ENCODE data around the gene ZBTB26.

DNA sequence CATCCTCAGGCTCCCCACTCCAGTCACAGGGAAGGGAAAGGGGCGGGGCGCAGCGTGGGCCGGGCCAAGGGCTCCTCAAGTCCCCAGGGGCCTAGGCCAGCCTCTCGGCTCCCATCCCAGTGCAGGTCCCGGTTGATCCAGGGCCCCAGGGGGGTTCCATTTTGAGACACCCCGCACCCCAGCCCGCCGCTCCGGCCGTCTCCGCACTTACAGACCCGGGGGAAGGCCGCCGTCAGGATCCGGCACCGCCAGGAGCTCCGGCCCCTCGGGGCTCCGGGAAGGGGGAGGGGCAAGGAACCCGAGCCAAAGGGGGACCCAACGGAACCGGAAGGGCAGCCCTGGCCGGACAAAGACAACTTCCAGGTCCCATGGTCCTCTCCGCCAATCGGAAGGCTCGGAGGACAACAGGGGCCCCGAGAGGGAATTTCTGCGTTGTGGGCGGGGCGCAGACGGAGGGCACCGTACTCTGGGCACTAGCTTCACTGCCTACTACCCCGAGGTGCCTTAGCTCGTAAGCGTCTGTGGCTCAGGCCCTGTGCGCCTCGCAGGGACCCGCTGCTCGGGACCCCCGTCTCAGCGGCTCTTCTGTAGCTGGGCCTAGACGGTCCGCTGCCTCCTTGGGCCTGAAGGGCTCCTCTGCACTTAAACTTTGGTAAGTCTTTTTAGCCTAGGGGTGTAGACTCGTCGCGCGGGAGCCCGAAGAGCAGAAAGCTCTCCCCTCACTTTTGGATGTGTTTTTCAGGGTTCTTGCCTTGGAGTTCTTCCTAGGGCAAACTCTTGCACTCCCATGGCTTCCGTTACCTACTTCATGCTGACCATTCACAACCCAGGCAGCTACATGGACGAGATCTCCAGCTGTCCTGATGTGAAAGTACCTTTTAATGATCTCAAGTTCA is at the start of gene ZBTB26:
- TF ChIP-seq, protein P1, sequence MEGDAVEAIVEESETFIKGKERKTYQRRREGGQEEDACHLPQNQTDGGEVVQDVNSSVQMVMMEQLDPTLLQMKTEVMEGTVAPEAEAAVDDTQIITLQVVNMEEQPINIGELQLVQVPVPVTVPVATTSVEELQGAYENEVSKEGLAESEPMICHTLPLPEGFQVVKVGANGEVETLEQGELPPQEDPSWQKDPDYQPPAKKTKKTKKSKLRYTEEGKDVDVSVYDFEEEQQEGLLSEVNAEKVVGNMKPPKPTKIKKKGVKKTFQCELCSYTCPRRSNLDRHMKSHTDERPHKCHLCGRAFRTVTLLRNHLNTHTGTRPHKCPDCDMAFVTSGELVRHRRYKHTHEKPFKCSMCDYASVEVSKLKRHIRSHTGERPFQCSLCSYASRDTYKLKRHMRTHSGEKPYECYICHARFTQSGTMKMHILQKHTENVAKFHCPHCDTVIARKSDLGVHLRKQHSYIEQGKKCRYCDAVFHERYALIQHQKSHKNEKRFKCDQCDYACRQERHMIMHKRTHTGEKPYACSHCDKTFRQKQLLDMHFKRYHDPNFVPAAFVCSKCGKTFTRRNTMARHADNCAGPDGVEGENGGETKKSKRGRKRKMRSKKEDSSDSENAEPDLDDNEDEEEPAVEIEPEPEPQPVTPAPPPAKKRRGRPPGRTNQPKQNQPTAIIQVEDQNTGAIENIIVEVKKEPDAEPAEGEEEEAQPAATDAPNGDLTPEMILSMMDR (IDR thresholded peaks at IDR 0.05; ENCODE audit: poor library complexity, severe bottlenecking): no peak
- TF ChIP-seq EZH2 (IDR thresholded peaks at IDR 0.05; ENCODE audit: borderline replicate concordance, insufficient read depth, low read length, poor library complexity, severe bottlenecking): no peak
- TF ChIP-seq TAF1 (IDR thresholded peaks at IDR 0.05; ENCODE audit: low read depth): no peak
- TF ChIP-seq EP300 (conservative IDR thresholded peaks at IDR 0.05; ENCODE audit: poor library complexity, severe bottlenecking): peak; percentile 33

Measured in neural cell (in vitro differentiated cells).